Heart left ventricle (tissue), 16 donors: ENCODE data around the gene ZC2HC1C. TPM values are rescaled to one million over a fixed set of nuclear protein-coding genes. Genes with fewer than 3 reads are reported as not detected.
"Not testable (repeated sequence)": the region's sequence is repeated elsewhere in the genome, so short reads cannot be mapped to it uniquely, and the experiment has no call there.

Experiments used
- ATAC-seq, 4 donors: fragments of 200-7000 bp; cut with Tn5 transposase; one replicate each; pipeline ENCODE4 v1.9.1; 2020 to 2022; ENCODE audit warnings: moderate library complexity in 4 of 4, mild to moderate bottlenecking in 3 of 4, moderate number of reproducible peaks in 1 of 4
- DNase-seq, 5 donors: peaks; one replicate each; pipeline ENCODE4 v3.0.0-alpha.2; 2020
- H3K27ac ChIP-seq, 12 donors: fragments of 200-600 bp; sonication (generic) in 4 of 12; one replicate each; pipeline versions ENCODE4 v1.5.0 to v1.8.0; 2016 to 2022; ENCODE audit warnings: mild to moderate bottlenecking in 2 of 12
- H3K27me3 ChIP-seq, 9 donors: fragments of 200-600 bp; sonication (generic) in 2 of 9; one replicate each; pipeline versions ENCODE4 v1.5.1 to v1.8.0; 2016 to 2022; ENCODE audit warnings: mild to moderate bottlenecking in 3 of 9
- H3K36me3 ChIP-seq, 9 donors: fragments of 200-600 bp; sonication (generic) in 2 of 9; one replicate each; pipeline versions ENCODE4 v1.5.0 to v1.8.0; 2018 to 2022; ENCODE audit warnings: mild to moderate bottlenecking in 2 of 9
- H3K4me1 ChIP-seq, 12 donors: fragments of 200-600 bp; sonication (generic) in 4 of 12; one replicate each; pipeline versions ENCODE4 v1.5.0 to v1.8.0; 2016 to 2022; ENCODE audit warnings: mild to moderate bottlenecking in 3 of 12
- H3K4me3 ChIP-seq, 12 donors: fragments of 200-600 bp; sonication (generic) in 4 of 12; one replicate each; pipeline versions ENCODE4 v1.5.0 to v1.8.0; 2017 to 2022; ENCODE audit warnings: mild to moderate bottlenecking in 9 of 12, moderate library complexity in 4 of 12
- H3K9me3 ChIP-seq, 12 donors: fragments of 200-600 bp; sonication (generic) in 4 of 12; one replicate each; pipeline versions ENCODE4 v1.5.0 to v1.8.0; 2016 to 2022; ENCODE audit warnings: mild to moderate bottlenecking in 1 of 12
- CTCF ChIP-seq, 12 donors: fragments of 200-600 bp; sonication (generic) in 4 of 12; IDR thresholded peaks; one replicate each; pipeline versions ENCODE4 v1.5.0 to v1.8.0; 2018 to 2022; ENCODE audit warnings: antibody characterized with exemption in 12 of 12, mild to moderate bottlenecking in 5 of 12
- POLR2A ChIP-seq, 2 donors: fragments of 450-650 bp; IDR thresholded peaks; one replicate each; pipeline ENCODE4 v1.6.1; 2017; ENCODE audit warnings: antibody characterized with exemption in 2 of 2, mild to moderate bottlenecking in 2 of 2, moderate library complexity in 2 of 2
- WGBS, 4 donors: extraction: QIAGEN DNeasy Blood & Tissue Kit in 2 of 4; methylation state at CpG; one replicate each; pipeline versions ENCODE4 v1.1.5 to v1.1.7; 2013 to 2018; 5-methylcytosine and 5-hydroxymethylcytosine counted together
- intact Hi-C, 10 donors: fragments of 100-400 bp; cut with DNase I; formaldehyde crosslinking; loops; one replicate each; pipeline versions ENCODE4 v1.11.1 to v1.14.2; 2022
- polyA plus RNA-seq, 2 donors: library from polyadenylated mRNA; stranded (reverse); fragments of 200-250 nt; gene quantifications; one replicate each; pipeline ENCODE4 v1.2.3, GENCODE V29; 2013
- total RNA-seq, 9 donors: library from RNA; depleted of rRNA in 2 of 9; stranded (reverse); fragments of >200 nt in 2 of 9; fragmentation: NEBNext Ultra II Directional in 3 of 9; extraction: Animal tissue kit (Norgen Biotek cat#: 25700) in 3 of 9; gene quantifications; one replicate each; pipeline versions ENCODE4 v1.1.0 to v1.2.4, GENCODE V29; 2016 to 2023
- donor health status: ischemic (EF 13 %, LVEDD 7.1; RV severe dilation, severe dysfunction).
- donor health status: healthy with polysubstance abuse.
- donor health status: DM: no; HTN: yes; CAD: no.
- donor health status: DM: no; HTN: no; CAD: no.
- donor health status: ischemic (EF 25% LVEDD 6.9; RV normal size, moderate dysfunction).
- donor health status: ischemic (EF 25% LVEDD 5.7; RV mildly dilated, moderate dysfunction).
- donor health status: healthy.
- donor health status: DM: yes; HTN: yes; CAD: no.
- donor health status: ischemic (EF 35%, LVEDD 5.7; RV mildly dilated, moderate dysfunction).
- donor health status: nonischemic (EF 11% LVEDD 7.7; RV severe dilation, severe dysfunction).
- donor health status: DM: yes; HTN: yes; CAD: no.
- donor health status: PGD.
- donor health status: ischemic (EF 29% LVEDD 5.4; RV normal size, mild dysfunction).
- donor health status: nonischemic (EF 23%, LVEDD 6.1; RV moderate dilation, normal function).

ZC2HC1C gene
- total and polyA plus RNA-seq, 11 donors: 3.4 to 13.3 (median 8.4) TPM

GRCh38 chr14:75123991-75124390 lies 54.5 kb downstream of the ZC2HC1C start:
- Histone ChIP-seq H3K4me1 (peaks cover 3 to 57% (median 29%) of the 10 kb centered on the region in 12 donors), H3K27ac (peak overlapping the region in 3 of 12 donors; percentile 23 to 45 (median 38)), H3K27me3 (no peaks in the 10 kb centered on the region), H3K4me3 (no peak overlapping the region), H3K36me3 (peaks cover 0 to 42% (median 31%) of the 10 kb centered on the region in 9 donors), H3K9me3 (no peaks in the 10 kb centered on the region)
- ATAC-seq (peak in 3 of 4 donors; percentile 7 to 22 (median 19)), DNase-seq (peak in 1 of 5 donors; percentile 24)
- WGBS, 4 donors: 20 to 37% (median 35%) methylated on average over 7 of the region's 7 CpGs
- TF ChIP-seq CTCF (IDR thresholded peaks at IDR 0.05): no peak
- intact Hi-C loops: loop anchor here in 1 of 10 donors (10.0 kb wide), 1 partner anchor 301 kb away; the partner anchor contains the start of gene JDP2

GRCh38 chr14:75125617-75126016 lies 56.2 kb downstream of the ZC2HC1C start:
- intact Hi-C loops: loop anchor here in 3 of 10 donors (5.0 to 10.0 kb wide), 2 partner anchors 52 to 299 kb away; partner anchors contain the start of genes TMED10 (in 2 of the 3) and JDP2 (in 1 of the 3)
- 58 to 71% (median 68%) methylated on average over 5 of the region's 5 CpGs for WGBS, 4 donors
- Histone ChIP-seq H3K4me1 (peaks cover 3 to 49% (median 29%) of the 10 kb centered on the region in 12 donors), H3K36me3 (peaks cover 0 to 30% (median 23%) of the 10 kb centered on the region in 9 donors), H3K9me3 (no peaks in the 10 kb centered on the region), H3K4me3 (peak overlapping the region in 9 of 12 donors; percentile 65 to 96 (median 82)), H3K27me3 (no peaks in the 10 kb centered on the region), H3K27ac (peak overlapping the region in 6 of 12 donors; percentile 88 to 99 (median 96))
- DNase-seq (no peak), ATAC-seq (no peak)
- TF ChIP-seq POLR2A (IDR thresholded peaks at IDR 0.05) (no peak), CTCF (IDR thresholded peaks at IDR 0.05) (no peak)

GRCh38 chr14:75126121-75126544 lies 56.7 kb downstream of the ZC2HC1C start:
- TF ChIP-seq CTCF (IDR thresholded peaks at IDR 0.05): no peak
- no peak for TF ChIP-seq POLR2A (IDR thresholded peaks at IDR 0.05)
- H3K27me3 ChIP-seq: no peaks in the 10 kb centered on the region
- H3K9me3 ChIP-seq: no peaks in the 10 kb centered on the region
- intact Hi-C loops: loop anchor here in 3 of 10 donors (5.0 to 10.0 kb wide), 2 partner anchors 51 to 299 kb away; partner anchors contain the start of genes TMED10 (in 2 of the 3) and JDP2 (in 1 of the 3)
- H3K36me3 ChIP-seq: peaks cover 0 to 28% (median 20%) of the 10 kb centered on the region in 9 donors
- DNase-seq: no peak
- H3K4me1 ChIP-seq: peaks cover 3 to 47% (median 29%) of the 10 kb centered on the region in 12 donors
- ATAC-seq: no peak
- H3K4me3 ChIP-seq: peak overlapping the region; percentile 57 to 96 (median 80)
- WGBS, 4 donors: 2 to 3% (median 3%) methylated on average over 6 of the region's 6 CpGs
- H3K27ac ChIP-seq: peak overlapping the region; percentile 87 to 99 (median 97)

- intact Hi-C loops: loop anchor here in 3 of 10 donors (5.0 to 10.0 kb wide), 2 partner anchors 50 to 298 kb away; partner anchors contain the start of genes TMED10 (in 2 of the 3) and JDP2 (in 1 of the 3)
- DNase-seq (peak; percentile 93 to 94 (median 93)), ATAC-seq (peak; percentile 94 to 96 (median 96))
- Histone ChIP-seq H3K9me3 (no peaks in the 10 kb centered on the region), H3K27me3 (no peaks in the 10 kb centered on the region), H3K4me1 (peaks cover 3 to 47% (median 29%) of the 10 kb centered on the region in 12 donors), H3K36me3 (peaks cover 0 to 29% (median 16%) of the 10 kb centered on the region in 9 donors), H3K4me3 (peak within 1 kb of the TSS; percentile 57 to 96 (median 80)), H3K27ac (peak within 1 kb of the TSS; percentile 87 to 99 (median 97))
- TF ChIP-seq CTCF (IDR thresholded peaks at IDR 0.05): peak in 2 of 12 donors; percentile 11 to 14
- peak in 1 of 2 donors; percentile 56 for TF ChIP-seq POLR2A (IDR thresholded peaks at IDR 0.05)
- 0 to 1% (median 0%) methylated on average over 42 to 76 of the region's 76 CpGs for WGBS, 4 donors
These were observed 57.4 kb downstream of the ZC2HC1C start, which contains the start of gene NEK9 for GRCh38 chr14:75126679-75127473. TSS of gene NEK9 (minus strand) at chr14:75127048. CDS start at chr14:75126921, 127 bp downstream.

- intact Hi-C loops: loop anchor here in 3 of 10 donors (5.0 to 10.0 kb wide), 2 partner anchors 50 to 297 kb away; partner anchors contain the start of genes TMED10 (in 2 of the 3) and JDP2 (in 1 of the 3)
- not testable (repeated sequence) for H3K9me3 ChIP-seq, DNase-seq, ATAC-seq, H3K27me3 ChIP-seq
- Histone ChIP-seq H3K4me1 (peaks cover 3 to 47% (median 29%) of the 10 kb centered on the region in 12 donors), H3K4me3 (peak overlapping the region; percentile 57 to 96 (median 80)), H3K36me3 (peaks cover 0 to 27% (median 17%) of the 10 kb centered on the region in 9 donors), H3K27ac (peak overlapping the region; percentile 87 to 99 (median 97))
- WGBS, 4 donors: 15 to 33% (median 26%) methylated on average over 16 of the region's 16 CpGs
These were observed 58.0 kb downstream of the ZC2HC1C start for GRCh38 chr14:75127474-75127820.
